Mesodermal cell (in vitro differentiated cells): Measurements from ENCODE around the gene EDAR.

ENCODE experiments used
- H3K27ac ChIP-seq: 2 replicates; pipeline ENCODE4 v1.7.0; 2013; ENCODE audit warnings: mild to moderate bottlenecking, low read depth, low read length, moderate library complexity; ENCODE audit not compliant: severe bottlenecking
- H3K36me3 ChIP-seq: 2 replicates; pipeline ENCODE4 v1.7.1; 2013; ENCODE audit warnings: mild to moderate bottlenecking, low read length, moderate library complexity; ENCODE audit not compliant: control insufficient read depth, insufficient read depth
- H3K4me1 ChIP-seq: one replicate; pipeline ENCODE4 v1.7.1; 2013; ENCODE audit warnings: mild to moderate bottlenecking, low read length; ENCODE audit not compliant: insufficient read depth, control insufficient read depth, poor library complexity, severe bottlenecking
- H3K4me3 ChIP-seq: 2 replicates; pipeline ENCODE4 v1.7.0; 2013; ENCODE audit warnings: low read length, control low read depth, mild to moderate bottlenecking; ENCODE audit not compliant: insufficient read depth, poor library complexity, severe bottlenecking; ENCODE audit errors: extremely low read depth
- H3K9me3 ChIP-seq: 2 replicates; pipeline ENCODE4 v1.7.1; 2013; ENCODE audit warnings: mild to moderate bottlenecking, low read length, moderate library complexity; ENCODE audit not compliant: control insufficient read depth
- WGBS, 2 experiments: methylation state at CpG; one replicate each; pipeline ENCODE4 v1.1.5; 2013; ENCODE audit warnings: missing lambda C conversion rate in 2 of 2; ENCODE audit not compliant: insufficient coverage in 2 of 2; 5-methylcytosine and 5-hydroxymethylcytosine counted together

The EDAR gene

DNA sequence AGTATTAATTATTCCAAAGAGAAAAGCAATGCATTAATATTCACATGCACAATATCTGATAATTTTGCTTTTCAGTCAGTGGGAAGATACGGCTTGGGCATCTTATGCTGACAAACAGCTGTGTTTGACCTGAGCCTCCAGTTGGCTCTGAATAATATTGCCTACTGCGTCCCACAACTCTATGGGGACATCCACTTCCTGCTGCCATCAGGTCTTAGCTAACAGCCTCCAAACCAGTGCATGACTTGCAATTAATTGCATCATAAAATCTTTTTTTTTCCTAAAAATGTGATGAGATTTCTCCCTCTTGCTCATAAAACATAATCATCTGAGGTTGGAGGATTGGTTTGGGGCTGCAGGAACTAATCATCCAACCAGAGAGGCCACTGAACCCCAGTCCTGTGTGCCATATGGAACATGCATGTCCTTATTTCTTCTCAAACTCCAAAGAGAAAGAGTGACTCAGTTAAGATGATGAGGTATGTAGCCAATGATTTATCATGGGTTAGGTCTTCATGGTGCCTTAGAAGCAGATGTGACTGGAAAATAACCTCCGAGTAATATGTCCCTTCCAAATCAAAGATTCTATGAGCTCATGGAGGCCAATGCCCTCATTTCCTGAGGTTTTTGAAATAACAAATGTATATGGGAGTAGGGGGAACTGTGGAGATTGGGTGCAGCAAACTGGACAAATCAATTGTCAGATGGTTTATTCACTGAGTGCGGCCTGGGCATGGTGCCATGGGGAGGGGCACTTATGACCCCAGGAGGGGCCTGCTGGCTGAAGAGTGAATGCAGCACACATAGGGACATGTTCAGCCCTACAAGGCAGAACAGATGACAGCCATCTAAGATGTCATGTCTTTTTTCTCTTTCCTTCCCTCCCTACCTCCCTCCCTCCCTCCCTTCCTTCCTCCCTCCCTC is 39.4 kb downstream of the EDAR start:
- H3K36me3 ChIP-seq: no peaks in the 10 kb centered on the region
- WGBS, 2 experiments: 82 to 92% methylated on average over 3 to 4 of the region's 4 CpGs
- H3K4me3 ChIP-seq: no peak overlapping the region
- H3K27ac ChIP-seq: no peak overlapping the region
- no peaks in the 10 kb centered on the region for H3K4me1 ChIP-seq
- peaks cover 17% of the 10 kb centered on the region for H3K9me3 ChIP-seq

DNA sequence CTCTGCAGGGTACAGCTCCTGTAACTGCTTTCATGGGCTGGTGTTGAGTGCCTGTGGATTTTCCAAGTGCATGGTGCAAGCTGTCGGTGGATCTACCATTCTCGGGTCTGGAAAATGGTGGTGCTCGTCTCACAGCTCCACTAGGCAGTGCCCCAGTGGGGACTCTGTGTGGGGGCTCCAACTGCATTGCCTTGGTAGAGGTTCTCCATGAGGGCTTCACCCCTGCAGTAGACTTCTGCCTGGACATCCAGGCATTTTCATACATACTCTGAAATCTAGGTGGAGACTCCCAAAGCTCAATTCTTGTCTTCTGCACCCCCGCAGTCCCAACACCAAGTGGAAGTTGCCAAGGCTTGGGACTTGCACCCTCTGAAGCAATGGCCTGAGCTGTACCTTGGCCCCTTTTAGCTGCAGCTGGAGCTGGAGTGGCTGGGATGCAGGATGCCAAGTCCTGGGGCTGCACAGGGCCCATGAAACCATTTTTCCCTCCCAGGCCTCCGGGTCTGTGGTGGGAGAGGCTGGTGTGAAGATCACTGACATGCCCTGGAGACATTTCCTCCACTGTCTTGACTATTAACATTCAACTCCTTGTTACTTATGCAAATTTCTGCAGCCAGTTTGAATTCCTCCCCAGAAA is 41.6 kb downstream of the EDAR start:
- H3K4me1 ChIP-seq: no peaks in the 10 kb centered on the region
- no peak overlapping the region for H3K27ac ChIP-seq
- 80 to 85% methylated on average over 4 of the region's 5 CpGs for WGBS, 2 experiments
- H3K9me3 ChIP-seq: peaks cover 17% of the 10 kb centered on the region
- H3K36me3 ChIP-seq: no peaks in the 10 kb centered on the region
- H3K4me3 ChIP-seq: no peak overlapping the region

DNA sequence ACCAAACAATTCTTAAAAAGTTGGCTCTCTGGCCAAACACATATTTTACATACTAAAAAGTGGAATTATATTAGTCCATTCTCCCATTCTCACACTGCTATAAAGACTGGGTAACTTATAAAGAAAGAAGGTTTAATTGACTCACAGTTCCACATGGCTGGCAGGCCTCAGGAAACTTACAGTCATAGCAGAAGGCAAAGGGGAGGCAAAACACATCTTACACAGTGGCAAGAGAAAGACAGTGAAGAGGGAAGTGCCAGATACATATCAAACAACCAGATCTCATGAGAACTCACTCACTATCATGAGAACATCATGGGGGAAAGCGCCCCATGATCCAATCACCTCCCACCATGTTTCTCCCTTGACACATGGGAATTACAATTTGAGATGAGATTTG is 42.6 kb downstream of the EDAR start:
- no peaks in the 10 kb centered on the region for H3K4me1 ChIP-seq
- no peak overlapping the region for H3K27ac ChIP-seq
- whole genome bisulfite sequencing, 2 experiments: 100% methylated on average over 1 of the region's 1 CpG; no CpG with 5 or more reads in 1 of the 2 experiments
- peaks cover 17% of the 10 kb centered on the region for H3K9me3 ChIP-seq
- no peaks in the 10 kb centered on the region for H3K36me3 ChIP-seq
- no peak overlapping the region for H3K4me3 ChIP-seq

DNA sequence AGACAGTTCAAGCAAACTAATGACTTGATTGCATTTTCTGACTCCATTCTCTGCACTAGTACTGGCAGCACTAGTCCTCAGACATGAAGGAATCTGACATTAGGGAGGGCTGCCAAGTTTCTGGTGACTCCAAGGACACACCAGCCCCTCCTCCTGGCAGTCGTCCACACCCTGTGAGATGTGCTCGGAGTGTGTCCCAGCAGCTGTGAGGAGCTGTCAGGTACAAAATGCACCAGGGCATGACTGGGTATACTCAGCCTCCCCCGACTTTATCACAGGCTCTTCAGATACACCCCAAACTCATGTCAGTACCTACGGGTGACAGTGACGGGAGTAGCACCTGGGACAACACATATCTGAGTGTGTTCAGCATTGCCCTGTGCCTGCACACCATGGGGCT is 43.1 kb downstream of the EDAR start:
- H3K36me3 ChIP-seq: no peaks in the 10 kb centered on the region
- H3K27ac ChIP-seq: no peak overlapping the region
- H3K9me3 ChIP-seq: peaks cover 17% of the 10 kb centered on the region
- H3K4me3 ChIP-seq: no peak overlapping the region
- no peaks in the 10 kb centered on the region for H3K4me1 ChIP-seq
- WGBS, 2 experiments: 90 to 95% methylated on average over 5 of the region's 5 CpGs

DNA sequence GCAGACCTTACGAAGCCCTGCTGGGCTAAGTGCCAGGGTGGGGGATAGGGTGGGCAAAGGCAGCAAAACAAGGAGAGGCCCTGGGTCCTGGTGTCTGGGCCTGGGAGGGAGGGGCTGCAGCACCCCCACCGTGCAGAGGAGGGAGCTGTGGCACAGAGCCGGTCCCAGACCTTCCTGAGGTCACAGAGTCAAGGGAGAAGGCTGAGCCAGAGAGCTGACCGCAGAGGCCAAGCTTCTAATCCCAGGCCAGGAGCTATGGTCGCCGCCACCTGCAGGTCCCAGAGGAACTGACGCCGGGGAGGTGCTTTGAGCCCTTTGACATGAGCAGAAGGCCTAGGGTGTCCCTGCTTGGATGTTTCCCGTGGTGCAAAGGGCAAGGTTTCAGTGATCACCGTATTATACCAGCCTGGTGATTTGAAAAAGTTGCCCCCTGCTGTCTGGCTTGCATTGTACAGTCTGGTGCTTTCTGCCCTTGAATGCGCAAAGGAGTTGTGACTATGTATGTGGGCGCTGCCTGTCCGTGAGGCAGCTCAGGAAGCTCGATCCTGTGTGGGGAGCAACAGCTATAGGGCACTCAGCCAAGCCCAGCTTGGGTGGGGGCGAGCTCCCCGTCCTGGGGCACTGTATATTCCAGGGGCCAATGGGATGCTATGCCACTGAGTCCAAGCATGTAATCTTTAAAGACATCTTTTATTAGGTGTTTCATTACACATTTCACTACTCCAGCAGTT is 44.3 kb downstream of the EDAR start:
- Histone ChIP-seq H3K9me3 (peaks cover 17% of the 10 kb centered on the region), H3K36me3 (no peaks in the 10 kb centered on the region), H3K4me3 (no peak overlapping the region), H3K4me1 (no peaks in the 10 kb centered on the region), H3K27ac (no peak overlapping the region)
- 81 to 85% methylated on average over 15 of the region's 16 CpGs for WGBS, 2 experiments

DNA sequence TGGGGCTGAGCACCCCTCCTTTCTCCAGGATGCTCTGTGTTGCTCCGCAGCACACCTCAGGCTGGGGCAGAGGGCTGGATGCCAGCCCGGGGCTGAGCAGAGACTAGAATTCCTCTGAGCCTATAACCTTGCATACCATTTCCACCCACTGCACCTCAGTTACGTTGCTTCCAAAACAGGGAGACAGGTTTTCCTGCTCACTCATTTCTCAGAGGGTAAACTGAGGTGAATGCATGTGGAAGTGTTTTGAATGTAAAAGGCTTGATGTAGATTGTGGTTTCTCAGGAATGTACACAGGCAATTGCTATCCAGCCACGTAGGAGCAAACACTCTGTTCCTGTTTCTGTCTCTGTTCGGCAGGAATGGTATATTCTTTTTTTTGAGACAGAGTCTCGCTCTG is 45.3 kb downstream of the EDAR start:
- 82 to 88% methylated on average over 3 of the region's 6 CpGs for WGBS, 2 experiments
- no peaks in the 10 kb centered on the region for H3K36me3 ChIP-seq

DNA sequence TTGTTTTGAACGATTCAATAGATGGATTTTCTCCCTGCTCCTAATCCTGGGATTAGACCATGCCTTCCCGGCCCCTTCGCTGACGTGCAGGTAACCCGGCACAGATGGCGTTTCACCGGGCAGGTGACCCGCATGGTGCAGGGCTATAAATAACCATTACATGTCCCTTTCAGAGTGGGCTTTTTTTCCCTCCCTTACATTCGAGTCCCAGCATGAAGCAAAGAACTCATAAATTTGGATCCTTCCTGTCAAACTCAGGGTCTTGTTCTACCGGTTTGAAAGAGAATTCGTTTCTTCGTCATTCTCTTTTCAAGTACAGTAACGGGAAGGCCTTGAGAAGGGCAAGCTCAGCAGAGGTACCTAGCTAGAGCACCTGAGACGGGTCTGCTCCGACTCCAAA is 46.1 kb downstream of the EDAR start:
- Histone ChIP-seq H3K9me3 (peaks cover 9% of the 10 kb centered on the region), H3K4me1 (no peaks in the 10 kb centered on the region), H3K27ac (no peak overlapping the region), H3K36me3 (no peaks in the 10 kb centered on the region), H3K4me3 (no peak overlapping the region)
- WGBS, 2 experiments: 93 to 95% methylated on average over 13 to 15 of the region's 15 CpGs

More for the DNA sequence above, 45.3 kb downstream of the EDAR start:
- Histone ChIP-seq H3K9me3 (peaks cover 17% of the 10 kb centered on the region), H3K4me3 (no peak overlapping the region), H3K4me1 (no peaks in the 10 kb centered on the region), H3K27ac (no peak overlapping the region)

DNA sequence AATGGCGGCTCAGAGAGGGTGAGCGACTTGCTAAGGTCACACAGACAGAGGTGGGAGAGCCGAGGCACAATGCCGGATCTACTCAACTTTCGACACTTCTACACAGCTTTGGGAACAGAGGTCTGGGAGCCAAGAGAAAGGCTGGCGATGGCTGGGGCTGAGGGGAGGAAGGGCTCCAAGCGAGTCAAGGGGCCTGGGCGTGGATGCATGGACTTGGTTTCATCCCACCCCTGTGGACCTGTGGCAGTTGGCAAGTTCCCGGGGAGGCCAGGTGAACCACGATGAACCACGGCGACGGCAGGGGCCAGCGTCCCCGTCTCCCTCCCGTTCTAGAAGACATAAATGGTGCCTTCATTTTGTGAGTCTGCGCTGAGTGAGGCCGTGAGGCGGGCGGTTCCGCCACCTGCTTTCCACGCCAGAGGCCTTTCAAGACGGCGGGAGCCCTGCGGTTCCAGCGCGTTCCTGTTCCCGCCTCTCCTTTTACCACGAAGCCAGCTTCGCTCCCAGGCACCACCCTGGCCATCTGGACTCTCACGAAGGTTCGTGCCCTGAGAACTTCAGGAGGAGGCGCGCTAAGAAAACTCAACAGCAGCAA is 46.7 kb downstream of the EDAR start:
- no peak overlapping the region for H3K27ac ChIP-seq
- peaks cover 6% of the 10 kb centered on the region for H3K9me3 ChIP-seq
- 92 to 95% methylated on average over 22 to 32 of the region's 34 CpGs for WGBS, 2 experiments
- no peak overlapping the region for H3K4me3 ChIP-seq
- no peaks in the 10 kb centered on the region for H3K4me1 ChIP-seq
- no peaks in the 10 kb centered on the region for H3K36me3 ChIP-seq

DNA sequence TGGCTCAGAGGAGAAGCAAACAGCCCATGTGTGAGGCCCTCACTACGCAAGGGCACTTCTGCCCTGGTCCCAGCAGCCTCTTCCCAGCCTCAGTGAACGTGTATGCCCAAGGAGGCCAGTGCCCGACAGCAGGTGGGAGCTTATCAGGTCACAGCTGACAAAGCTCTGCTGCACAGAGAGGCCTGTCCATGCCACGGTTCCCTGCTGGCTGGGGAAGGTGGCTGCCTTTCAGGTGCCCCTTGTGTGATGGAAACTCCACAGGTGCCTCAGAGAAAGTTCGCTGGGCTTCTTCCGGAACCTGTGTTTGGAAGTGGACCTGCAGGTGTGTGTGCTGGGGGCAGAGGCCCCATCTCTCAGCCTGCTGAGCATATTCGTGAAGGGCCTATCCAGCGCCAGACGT is 47.3 kb downstream of the EDAR start:
- Histone ChIP-seq H3K9me3 (peaks cover 6% of the 10 kb centered on the region), H3K36me3 (no peaks in the 10 kb centered on the region), H3K27ac (no peak overlapping the region), H3K4me1 (no peaks in the 10 kb centered on the region), H3K4me3 (no peak overlapping the region)
- 85 to 92% methylated on average over 3 to 9 of the region's 9 CpGs for WGBS, 2 experiments

DNA sequence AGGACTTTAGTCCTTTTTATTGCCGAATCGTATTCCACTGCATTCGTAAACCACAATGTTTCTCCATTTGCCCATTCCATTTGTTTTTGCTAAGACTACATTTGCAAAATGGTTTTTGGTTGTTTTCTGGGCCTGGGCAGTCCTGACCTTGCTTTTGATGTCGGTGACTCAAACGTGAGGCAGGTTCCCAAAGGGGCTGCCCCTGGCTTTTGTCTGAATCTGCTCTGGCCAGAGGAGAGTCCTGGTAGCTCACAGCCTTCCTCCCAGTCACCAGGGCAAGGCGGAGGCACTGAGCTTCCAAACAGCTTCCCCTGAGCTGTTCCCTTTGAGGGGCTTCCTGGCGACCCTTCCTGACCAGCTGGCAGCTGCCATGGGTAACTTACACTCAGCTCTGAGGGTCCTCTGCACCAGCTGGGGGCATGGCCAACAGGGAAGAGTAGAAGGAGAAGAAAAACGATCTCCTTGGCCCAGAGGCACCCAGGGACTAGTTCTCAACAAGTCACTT is 47.8 kb downstream of the EDAR start:
- WGBS, 2 experiments: 85 to 86% methylated on average over 4 to 5 of the region's 8 CpGs
- Histone ChIP-seq H3K4me3 (no peak overlapping the region), H3K4me1 (no peaks in the 10 kb centered on the region), H3K9me3 (peaks cover 6% of the 10 kb centered on the region), H3K27ac (no peak overlapping the region), H3K36me3 (no peaks in the 10 kb centered on the region)
